Transverse colon (tissue), 4 donors: ENCODE data around the gene PEX3. TPM values are rescaled to one million over a fixed set of nuclear protein-coding genes. Genes with fewer than 3 reads are reported as not detected.
"Not testable (repeated sequence)": the region's sequence is repeated elsewhere in the genome, so short reads cannot be mapped to it uniquely, and the experiment has no call there.

Experiments used
- DNase-seq: peaks from one replicate; pipeline ENCODE4 v3.0.0-alpha.2; 2019
- H3K27ac ChIP-seq, 4 donors: fragments of 200-600 bp; sonication (generic); 2 replicates each; pipeline ENCODE4 v1.5.1; 2016 to 2018; ENCODE audit warnings: inconsistent platforms in 4 of 4
- H3K27me3 ChIP-seq: fragments of 200-600 bp; sonication (generic); 2 replicates; pipeline ENCODE4 v1.5.1; 2017; ENCODE audit warnings: inconsistent platforms
- H3K36me3 ChIP-seq, 4 donors: fragments of 200-600 bp; sonication (generic); 2 replicates each; pipeline ENCODE4 v1.5.1; 2017 to 2019; ENCODE audit warnings: inconsistent platforms in 4 of 4
- H3K4me1 ChIP-seq, 4 donors: fragments of 200-600 bp; sonication (generic); 2 replicates each; pipeline ENCODE4 v1.5.1; 2017 to 2020; ENCODE audit warnings: inconsistent platforms in 4 of 4
- H3K4me3 ChIP-seq, 4 donors: fragments of 200-600 bp; sonication (generic); 1 replicate in 1 of 4; 2 replicates in 3 of 4; pipeline versions ENCODE4 v1.5.1 to v1.6.1; 2017 to 2019; ENCODE audit warnings: inconsistent platforms in 4 of 4
- H3K9me3 ChIP-seq, 2 donors: fragments of 200-600 bp; sonication (generic); 2 replicates each; pipeline ENCODE4 v1.5.1; 2017 to 2019; ENCODE audit warnings: inconsistent platforms in 2 of 2
- EP300 ChIP-seq: sonication (generic); formaldehyde crosslinking; IDR thresholded peaks from one replicate; pipeline ENCODE4 v1.6.1; 2017; ENCODE audit warnings: antibody characterized with exemption, low read depth
- POLR2A ChIP-seq: fragments of 450-650 bp; IDR thresholded peaks from one replicate; pipeline ENCODE4 v1.6.1; 2016; ENCODE audit warnings: antibody characterized with exemption, mild to moderate bottlenecking, moderate library complexity
- POLR2AphosphoS5 ChIP-seq, 3 donors: sonication (generic); formaldehyde crosslinking; IDR thresholded peaks; one replicate each; pipeline ENCODE4 v1.6.1; 2016; ENCODE audit warnings: antibody characterized with exemption in 3 of 3
- WGBS, 2 donors: methylation state at CpG; one replicate each; pipeline ENCODE4 v1.1.5; 2018; ENCODE audit warnings: low coverage in 1 of 2; 5-methylcytosine and 5-hydroxymethylcytosine counted together
- in situ Hi-C, 4 donors: fragments of 200-750 bp; cut with MboI; loops; one replicate each; pipeline versions ENCODE4 v1.15.0 to v1.15.1; 2017; ENCODE audit warnings: low sequenced_read_pairs in 3 of 4, low pct_ligation_motif_present in 1 of 4, low pct_unique_long_range_greater_than_20kb in 1 of 4
- intact Hi-C: fragments of 100-400 bp; cut with DNase I; formaldehyde crosslinking; loops from one replicate; pipeline ENCODE4 v1.15.1; 2023; ENCODE audit warnings: low total_unique reads
- total RNA-seq, 4 donors: library from RNA; depleted of rRNA; stranded (reverse); fragments of >200 nt; gene quantifications; one replicate each; pipeline ENCODE4 v1.1.0, GENCODE V29; 2016
- TF ChIP-seq, protein P1 (sequence below), 5 experiments: fragments of 200-600 bp in 3 of 5; fragments of 450-650 bp in 2 of 5; sonication (generic) in 3 of 5; IDR thresholded peaks; 1 replicate in 2 of 5; 2 replicates in 3 of 5; pipeline ENCODE4 v1.5.1; 2016 to 2017; ENCODE audit warnings: antibody characterized with exemption in 5 of 5, inconsistent platforms in 3 of 5, mild to moderate bottlenecking in 2 of 5, moderate library complexity in 1 of 5

PEX3 gene
- total RNA-seq, 4 donors from 2014 or later = 7.6 to 13.2 TPM; not detected in 2

DNA sequence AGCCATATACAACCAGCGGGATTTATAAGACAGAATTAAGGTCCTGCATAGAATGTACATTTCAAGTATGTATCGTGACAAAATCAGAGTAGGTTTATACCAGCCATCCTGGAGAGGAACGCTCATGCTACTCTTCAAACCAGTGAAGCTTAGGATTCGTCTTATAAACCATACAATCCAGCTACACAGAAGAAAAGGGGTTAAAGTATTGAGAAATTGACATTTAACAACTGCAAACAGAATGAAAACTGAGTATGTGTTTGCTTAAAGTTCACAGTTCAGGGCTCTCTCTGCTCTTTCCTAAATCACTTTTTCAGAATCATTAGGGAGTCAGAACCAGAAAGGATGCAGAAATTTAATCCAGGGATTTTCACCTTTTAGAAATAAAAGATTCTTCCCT is 18.0 kb upstream of the PEX3 start:
- H3K4me1 ChIP-seq = no peaks in the 10 kb centered on the region
- peaks cover 0 to 3% (median 0%) of the 10 kb centered on the region in 4 donors for H3K36me3 ChIP-seq
- intact Hi-C loops (no loop called here), in situ Hi-C loops (no loop called here)
- no peak for TF ChIP-seq POLR2A
- TF ChIP-seq EP300 = no peak
- TF ChIP-seq, protein P1, sequence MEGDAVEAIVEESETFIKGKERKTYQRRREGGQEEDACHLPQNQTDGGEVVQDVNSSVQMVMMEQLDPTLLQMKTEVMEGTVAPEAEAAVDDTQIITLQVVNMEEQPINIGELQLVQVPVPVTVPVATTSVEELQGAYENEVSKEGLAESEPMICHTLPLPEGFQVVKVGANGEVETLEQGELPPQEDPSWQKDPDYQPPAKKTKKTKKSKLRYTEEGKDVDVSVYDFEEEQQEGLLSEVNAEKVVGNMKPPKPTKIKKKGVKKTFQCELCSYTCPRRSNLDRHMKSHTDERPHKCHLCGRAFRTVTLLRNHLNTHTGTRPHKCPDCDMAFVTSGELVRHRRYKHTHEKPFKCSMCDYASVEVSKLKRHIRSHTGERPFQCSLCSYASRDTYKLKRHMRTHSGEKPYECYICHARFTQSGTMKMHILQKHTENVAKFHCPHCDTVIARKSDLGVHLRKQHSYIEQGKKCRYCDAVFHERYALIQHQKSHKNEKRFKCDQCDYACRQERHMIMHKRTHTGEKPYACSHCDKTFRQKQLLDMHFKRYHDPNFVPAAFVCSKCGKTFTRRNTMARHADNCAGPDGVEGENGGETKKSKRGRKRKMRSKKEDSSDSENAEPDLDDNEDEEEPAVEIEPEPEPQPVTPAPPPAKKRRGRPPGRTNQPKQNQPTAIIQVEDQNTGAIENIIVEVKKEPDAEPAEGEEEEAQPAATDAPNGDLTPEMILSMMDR (IDR thresholded peaks at IDR 0.05) = no peak
- TF ChIP-seq POLR2AphosphoS5 (IDR thresholded peaks at IDR 0.05) = no peak
- H3K27me3 ChIP-seq = no peaks in the 10 kb centered on the region
- no peak overlapping the region for H3K27ac ChIP-seq
- 93 to 96% methylated on average over 4 of the region's 4 CpGs for WGBS, 2 donors
- no peak for DNase-seq
- no peaks in the 10 kb centered on the region for H3K9me3 ChIP-seq
- no peak overlapping the region for H3K4me3 ChIP-seq

GRCh38 chr6:143441010-143441409 is 9.6 kb upstream of the PEX3 start:
- in situ Hi-C loops = no loop called here
- intact Hi-C loops = no loop called here
- Histone ChIP-seq H3K27me3 (no peaks in the 10 kb centered on the region), H3K4me3 (no peak overlapping the region), H3K27ac (no peak overlapping the region), H3K9me3 (no peaks in the 10 kb centered on the region), H3K36me3 (peaks cover 0 to 8% (median 1%) of the 10 kb centered on the region in 4 donors), H3K4me1 (no peaks in the 10 kb centered on the region)
- no peak for TF ChIP-seq EP300
- no peak for TF ChIP-seq POLR2A
- no peak for TF ChIP-seq POLR2AphosphoS5 (IDR thresholded peaks at IDR 0.05)
- TF ChIP-seq, protein P1 (IDR thresholded peaks at IDR 0.05) = no peak
- 93 to 100% methylated on average over 1 to 2 of the region's 2 CpGs for WGBS, 2 donors
- DNase-seq = no peak

DNA sequence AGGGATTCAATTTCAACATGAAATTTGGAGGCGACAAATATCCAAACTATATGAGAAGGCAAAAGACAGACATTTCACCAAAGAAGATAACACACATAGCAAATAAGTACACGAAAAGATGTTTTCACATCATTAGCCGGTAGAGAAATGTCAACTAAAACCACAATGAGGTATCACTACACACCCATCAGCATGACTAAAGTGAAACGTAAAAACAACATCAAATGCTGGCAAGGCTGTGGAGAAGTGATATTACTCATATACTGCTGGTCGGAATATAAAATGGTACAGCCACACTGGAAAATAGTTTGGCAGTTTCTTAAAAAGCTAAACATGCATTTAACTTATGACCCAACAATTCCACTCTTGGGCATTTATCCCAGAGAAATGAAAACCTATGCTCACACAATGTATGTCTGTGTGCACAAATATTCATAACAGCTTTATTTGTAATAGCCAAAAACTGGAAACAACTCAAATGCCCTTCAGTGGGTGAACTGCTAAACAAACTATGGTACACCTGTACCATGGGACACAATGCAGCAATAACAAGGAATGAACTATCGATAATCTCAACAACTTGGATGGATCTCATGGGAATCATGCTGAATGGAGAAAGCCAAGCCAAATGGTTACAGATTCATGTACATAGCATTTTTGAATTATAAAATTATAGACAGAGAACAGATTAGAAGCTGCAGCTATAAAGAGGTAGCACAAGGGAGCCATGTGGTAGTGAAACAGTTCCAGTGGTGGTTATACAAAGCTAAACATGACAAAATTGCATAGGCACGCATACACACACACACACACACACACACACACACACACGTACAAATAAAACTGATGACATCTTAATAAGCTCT is 8.7 kb upstream of the PEX3 start:
- 87 to 91% methylated on average over 7 to 8 of the region's 8 CpGs for WGBS, 2 donors
- DNase-seq = no peak
- H3K4me3 ChIP-seq = no peak overlapping the region
- intact Hi-C loops (no loop called here), in situ Hi-C loops (no loop called here)
- H3K4me1 ChIP-seq = no peaks in the 10 kb centered on the region
- no peak overlapping the region for H3K27ac ChIP-seq
- peaks cover 0 to 8% (median under 1%) of the 10 kb centered on the region in 4 donors for H3K36me3 ChIP-seq
- H3K9me3 ChIP-seq = no peaks in the 10 kb centered on the region
- TF ChIP-seq, protein P1 (IDR thresholded peaks at IDR 0.05) = no peak
- no peak for TF ChIP-seq POLR2A
- TF ChIP-seq POLR2AphosphoS5 (IDR thresholded peaks at IDR 0.05) = no peak
- no peak for TF ChIP-seq EP300
- no peaks in the 10 kb centered on the region for H3K27me3 ChIP-seq

- in situ Hi-C loops (no loop called here), intact Hi-C loops (no loop called here)
- H3K36me3 ChIP-seq = peaks cover 0 to 6% (median 0%) of the 10 kb centered on the region in 4 donors
- H3K9me3 ChIP-seq = no peaks in the 10 kb centered on the region
- H3K27me3 ChIP-seq = no peaks in the 10 kb centered on the region
- no peak overlapping the region for H3K4me3 ChIP-seq
- WGBS, 2 donors = 100% methylated on average over 2 of the region's 2 CpGs
- no peak overlapping the region for H3K27ac ChIP-seq
- TF ChIP-seq EP300 = no peak
- no peak for TF ChIP-seq POLR2A
- TF ChIP-seq, protein P1 (IDR thresholded peaks at IDR 0.05) = no peak
- no peak for TF ChIP-seq POLR2AphosphoS5 (IDR thresholded peaks at IDR 0.05)
- no peak for DNase-seq
- H3K4me1 ChIP-seq = no peaks in the 10 kb centered on the region
These were observed 7.5 kb upstream of the PEX3 start for GRCh38 chr6:143443096-143443495.

DNA sequence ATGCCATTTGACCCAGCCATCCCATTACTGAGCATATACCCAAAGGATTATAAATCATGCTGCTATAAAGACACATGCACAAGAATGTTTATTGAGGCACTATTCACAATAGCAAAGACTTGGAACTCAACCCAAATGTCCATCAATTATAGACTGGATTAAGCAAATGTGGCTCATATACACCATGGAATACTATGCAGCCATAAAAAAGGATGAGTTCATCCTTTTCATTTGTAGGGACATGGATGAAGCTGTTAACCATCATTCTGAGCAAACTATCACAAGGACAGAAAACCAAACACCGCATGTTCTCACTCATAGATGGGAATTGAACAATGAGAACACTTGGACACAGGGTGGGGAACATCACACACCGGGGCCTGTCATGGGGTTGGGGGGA is 2.7 kb upstream of the PEX3 start:
- 100% methylated on average over 2 of the region's 2 CpGs for WGBS, 2 donors
- peaks cover 8 to 28% (median 15%) of the 10 kb centered on the region in 4 donors for H3K4me1 ChIP-seq
- H3K27me3 ChIP-seq, H3K27ac ChIP-seq, H3K4me3 ChIP-seq, in situ Hi-C loops, DNase-seq, H3K36me3 ChIP-seq, H3K9me3 ChIP-seq, intact Hi-C loops: not testable (repeated sequence)
